Lung (tissue), 12 donors: ENCODE results near the gene PDZD4. TPM values are rescaled to one million over a fixed set of nuclear protein-coding genes. Genes with fewer than 3 reads are reported as not detected.

Experiments
- ATAC-seq: fragments of 200-7000 bp; cut with Tn5 transposase; one replicate; pipeline ENCODE4 v1.9.1; 2020; ENCODE audit warnings: moderate number of reproducible peaks; ENCODE audit not compliant: insufficient read depth, low FRiP score
- DNase-seq, 3 donors: peaks; one replicate each; pipeline ENCODE4 v3.0.0-alpha.2; 2013 to 2017
- H3K27ac ChIP-seq, 2 donors: one replicate each; pipeline ENCODE4 v1.5.1; 2013; ENCODE audit warnings: mild to moderate bottlenecking in 2 of 2, moderate library complexity in 2 of 2, control low read depth in 1 of 2, inconsistent platforms in 1 of 2, low read depth in 1 of 2, low read length in 1 of 2
- H3K27me3 ChIP-seq, 3 donors: one replicate each; pipeline ENCODE4 v1.5.1; 2013; ENCODE audit warnings: low read length in 2 of 3; ENCODE audit not compliant: control insufficient read depth in 3 of 3, insufficient read depth in 3 of 3
- H3K36me3 ChIP-seq, 4 donors: one replicate each; pipeline ENCODE4 v1.5.1; 2013; ENCODE audit warnings: low read length in 4 of 4, mild to moderate bottlenecking in 1 of 4, moderate library complexity in 1 of 4; ENCODE audit not compliant: control insufficient read depth in 4 of 4, insufficient read depth in 4 of 4
- H3K4me1 ChIP-seq, 5 donors: one replicate each; pipeline ENCODE4 v1.5.1; 2013; ENCODE audit warnings: low read length in 5 of 5, mild to moderate bottlenecking in 2 of 5, moderate library complexity in 1 of 5; ENCODE audit not compliant: control insufficient read depth in 5 of 5, insufficient read depth in 5 of 5
- H3K4me3 ChIP-seq: one replicate; pipeline ENCODE4 v1.5.1; 2013; ENCODE audit warnings: mild to moderate bottlenecking, control low read depth, moderate library complexity
- H3K9ac ChIP-seq, 2 donors: one replicate each; pipeline ENCODE4 v1.5.1; 2013; ENCODE audit warnings: low read length in 2 of 2, control low read depth in 1 of 2; ENCODE audit not compliant: insufficient read depth in 1 of 2
- H3K9me3 ChIP-seq, 4 donors: one replicate each; pipeline ENCODE4 v1.5.1; 2013; ENCODE audit warnings: low read length in 3 of 4, mild to moderate bottlenecking in 1 of 4, moderate library complexity in 1 of 4; ENCODE audit not compliant: control insufficient read depth in 4 of 4, insufficient read depth in 3 of 4
- CTCF ChIP-seq: IDR thresholded peaks from 2 replicates; pipeline ENCODE4 v1.5.1; 2012; ENCODE audit warnings: mild to moderate bottlenecking; ENCODE audit errors: control extremely low read depth, extremely low read depth
- WGBS, 2 donors: extraction: QIAGEN DNeasy Blood & Tissue Kit; methylation state at CpG; one replicate each; pipeline ENCODE4 v1.1.7; 2013; 5-methylcytosine and 5-hydroxymethylcytosine counted together
- polyA plus RNA-seq, 2 donors: library from polyadenylated mRNA; stranded (reverse); fragments of 200-250 nt; gene quantifications; one replicate each; pipeline ENCODE4 v1.2.1, GENCODE V29; 2013
- total RNA-seq, 2 donors: library from RNA; depleted of rRNA in 1 of 2; stranded (reverse); fragments of >200 nt in 1 of 2; gene quantifications; one replicate each; pipeline ENCODE4 v1.2.1, GENCODE V29; 2014 to 2021
- donor health status: control.
- donor health status: control.
- donor health status: Bipolar disorder and iron deficiency.
- donor health status: healthy.
- donor health status: DM: yes; HTN: yes; CAD: no.

Gene PDZD4
- total and polyA plus RNA-seq, 4 donors = 2.3 to 8.1 (median 3.8) TPM

GRCh38 chrX:153845842-153846241 lies 15.5 kb upstream of the PDZD4 start:
- H3K4me3 ChIP-seq = no peak overlapping the region
- no peaks in the 10 kb centered on the region for H3K4me1 ChIP-seq
- DNase-seq = no peak
- peaks cover 0 to 15% (median 14%) of the 10 kb centered on the region in 3 donors for H3K27me3 ChIP-seq
- no peak overlapping the region for H3K9ac ChIP-seq
- ATAC-seq = no peak
- peaks cover 0 to 3% (median 1%) of the 10 kb centered on the region in 4 donors for H3K9me3 ChIP-seq
- no peak overlapping the region for H3K27ac ChIP-seq
- no peaks in the 10 kb centered on the region for H3K36me3 ChIP-seq
- no peak for TF ChIP-seq CTCF
- WGBS, 2 donors = 25 to 35% methylated on average over 3 of the region's 3 CpGs

GRCh38 chrX:153845195-153845594 lies 14.9 kb upstream of the PDZD4 start:
- Histone ChIP-seq H3K4me1 (no peaks in the 10 kb centered on the region), H3K27me3 (peaks cover 0 to 13% (median 11%) of the 10 kb centered on the region in 3 donors), H3K27ac (no peak overlapping the region), H3K9me3 (peaks cover 0 to 3% (median 1%) of the 10 kb centered on the region in 4 donors), H3K4me3 (no peak overlapping the region), H3K9ac (no peak overlapping the region), H3K36me3 (no peaks in the 10 kb centered on the region)
- no peak for ATAC-seq
- no peak for DNase-seq
- 31 to 35% methylated on average over 4 to 6 of the region's 6 CpGs for WGBS, 2 donors
- TF ChIP-seq CTCF = no peak

GRCh38 chrX:153844509-153845082 lies 14.3 kb upstream of the PDZD4 start:
- ATAC-seq (no peak), DNase-seq (no peak)
- H3K4me3 ChIP-seq = no peak overlapping the region
- no peak overlapping the region for H3K9ac ChIP-seq
- H3K9me3 ChIP-seq = peaks cover 0 to 3% (median 1%) of the 10 kb centered on the region in 4 donors
- TF ChIP-seq CTCF = no peak
- no peak overlapping the region for H3K27ac ChIP-seq
- WGBS, 2 donors = 24 to 30% methylated on average over 6 of the region's 6 CpGs
- no peaks in the 10 kb centered on the region for H3K4me1 ChIP-seq
- peaks cover 0 to 13% (median 9%) of the 10 kb centered on the region in 3 donors for H3K27me3 ChIP-seq
- no peaks in the 10 kb centered on the region for H3K36me3 ChIP-seq

GRCh38 chrX:153836921-153837320 lies 6.6 kb upstream of the PDZD4 start:
- H3K9ac ChIP-seq = no peak overlapping the region
- H3K27ac ChIP-seq = no peak overlapping the region
- 76 to 91% methylated on average over 6 of the region's 6 CpGs for WGBS, 2 donors
- no peaks in the 10 kb centered on the region for H3K36me3 ChIP-seq
- peaks cover 0 to 18% (median 0%) of the 10 kb centered on the region in 4 donors for H3K9me3 ChIP-seq
- TF ChIP-seq CTCF = no peak
- DNase-seq (no peak), ATAC-seq (no peak)
- H3K4me3 ChIP-seq = no peak overlapping the region
- H3K4me1 ChIP-seq = no peaks in the 10 kb centered on the region
- H3K27me3 ChIP-seq = peaks cover 3 to 10% (median 8%) of the 10 kb centered on the region in 3 donors
